Activated T-helper 1 cell treated with anti-CD3 and anti-CD28 coated beads, Interleukin-2, amount 50 U/mL, for 16 hours (primary cell): ENCODE results near the gene HOXA10.

ENCODE experiments used
- DNase-seq, 2 donors: peaks; one replicate each; pipeline ENCODE4 v3.0.0-alpha.2; 2020; ENCODE audit warnings: low read depth in 1 of 2, low spot score in 1 of 2

HOXA10 gene

DNA sequence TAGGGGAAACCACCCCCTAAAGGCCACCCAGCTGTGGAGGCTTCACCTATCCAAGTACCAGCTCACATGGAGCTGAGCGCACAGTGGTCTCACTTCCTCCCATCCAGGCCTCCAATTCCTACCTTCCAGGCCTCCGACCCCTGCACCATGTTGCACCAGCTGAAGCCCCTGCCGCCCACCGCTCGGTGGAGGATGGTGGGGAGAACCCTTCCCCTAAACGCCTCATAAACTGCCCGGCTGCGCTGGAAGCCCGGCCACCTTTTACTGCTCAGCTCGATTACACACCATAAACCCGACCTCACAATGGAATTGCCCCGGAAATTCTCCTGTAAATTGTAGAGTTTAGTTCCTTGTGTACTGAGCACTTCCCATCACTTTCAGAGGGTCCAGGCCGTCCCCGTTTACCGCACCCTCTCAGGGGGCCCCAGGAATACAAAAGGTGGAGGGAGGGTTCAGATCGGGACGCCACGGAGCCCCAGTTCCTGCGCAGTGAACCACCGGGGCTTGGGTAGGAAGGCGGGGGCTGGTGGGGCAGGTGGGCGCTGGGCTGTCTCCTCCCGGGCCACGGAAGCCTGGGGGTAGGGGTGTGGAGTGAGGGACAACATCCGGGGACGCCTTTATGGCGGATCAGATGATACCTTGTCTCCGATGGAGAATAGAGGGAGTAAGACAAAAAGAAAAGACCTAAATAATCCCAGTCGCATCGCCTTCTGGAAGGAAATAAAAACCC lies 16.3 kb downstream of the HOXA10 start:
- no peak for DNase-seq

DNA sequence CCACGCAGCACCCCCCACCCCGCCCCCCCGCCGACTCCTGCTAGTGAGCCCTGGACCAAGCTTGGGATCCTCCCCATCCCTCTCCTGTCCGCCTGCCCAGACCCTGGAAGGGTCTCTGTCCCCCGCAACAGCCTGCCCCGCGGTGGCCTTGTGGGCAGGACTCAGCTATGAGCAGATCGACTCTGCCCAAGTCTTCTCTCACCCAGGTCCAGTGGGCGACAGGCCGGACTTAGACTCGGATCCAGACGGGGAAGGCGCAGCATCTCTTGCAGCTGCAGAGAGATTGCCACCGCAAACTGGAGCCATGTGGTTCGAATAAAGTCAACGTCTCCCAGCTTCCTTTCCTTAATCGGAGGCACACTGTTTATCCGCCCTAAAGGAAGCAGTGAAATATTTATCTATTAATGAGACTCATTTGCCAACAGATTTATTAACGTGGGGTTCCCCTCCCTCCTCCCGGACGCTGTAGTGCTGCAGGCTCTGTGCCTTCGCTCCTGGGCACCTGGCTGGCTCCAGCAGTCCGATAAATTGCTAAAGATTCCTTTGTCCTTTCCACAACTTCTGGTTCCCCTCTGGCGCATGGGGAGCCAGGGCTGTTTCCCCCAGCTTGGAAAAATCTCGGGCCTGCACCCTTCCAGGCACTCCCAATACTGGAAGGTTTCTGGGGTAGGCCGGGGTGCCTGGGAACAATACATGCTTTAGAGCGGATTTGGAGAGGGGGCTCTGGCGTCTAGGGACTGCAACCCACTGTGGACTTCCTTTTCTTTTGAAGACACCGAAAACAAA lies 17.0 kb downstream of the HOXA10 start:
- no peak for DNase-seq

DNA sequence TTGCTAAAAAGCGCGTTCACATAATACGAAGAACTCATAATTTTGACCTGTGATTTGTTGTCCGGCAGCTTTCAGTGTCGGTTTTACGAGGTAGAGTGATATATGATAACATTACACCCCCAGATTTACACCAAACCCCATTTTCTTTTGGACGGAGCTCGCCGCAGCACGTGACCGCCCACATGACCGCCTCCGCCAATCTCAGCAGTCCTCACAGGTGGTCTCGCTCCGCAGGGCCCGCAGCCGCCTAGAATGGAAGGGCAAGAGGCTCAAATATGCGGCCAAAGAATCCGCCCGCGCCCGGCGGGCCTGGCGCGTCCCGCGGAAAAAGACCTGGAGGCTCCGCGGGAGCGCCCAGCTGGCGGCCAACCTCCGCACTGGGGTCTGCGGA lies 17.6 kb downstream of the HOXA10 start, which contains the start of gene HOXA7:
Gene HOXA7 (minus strand): TSS at position 168 of the 391 bp plus-strand sequence. CDS start 130 bp downstream, at position 38.
- DNase-seq = no peak

DNA sequence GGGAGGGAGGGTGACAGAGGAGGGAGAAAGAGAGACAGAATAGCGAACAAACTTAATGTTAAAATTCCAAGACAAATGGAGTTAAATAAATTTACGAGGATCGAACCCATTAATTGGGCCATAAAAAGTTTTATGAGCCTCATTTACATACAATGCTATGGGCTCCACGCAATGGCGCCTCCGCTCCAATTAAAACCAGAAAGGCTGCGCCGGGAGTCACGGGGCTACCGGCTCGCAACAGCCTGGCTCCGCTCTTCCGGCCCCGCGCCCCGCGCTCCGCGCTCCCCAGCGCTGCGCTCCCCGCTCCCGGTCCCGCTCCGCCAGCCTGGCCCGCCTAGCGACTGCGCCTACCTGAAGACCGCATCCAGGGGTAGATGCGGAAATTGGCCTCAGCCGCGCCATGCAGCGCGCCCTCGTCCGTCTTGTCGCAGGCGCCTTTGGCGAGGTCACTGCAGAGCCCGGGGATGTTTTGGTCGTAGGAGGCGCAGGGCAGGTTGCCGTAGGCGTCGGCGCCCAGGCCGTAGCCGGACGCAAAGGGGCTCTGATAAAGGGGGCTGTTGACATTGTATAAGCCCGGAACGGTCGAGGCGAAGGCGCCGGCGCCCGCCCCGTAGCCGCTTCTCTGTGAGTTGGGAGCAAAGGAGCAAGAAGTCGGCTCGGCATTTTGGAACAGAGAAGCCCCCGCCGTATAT lies 18.2 kb downstream of the HOXA10 start:
- DNase-seq = no peak

DNA sequence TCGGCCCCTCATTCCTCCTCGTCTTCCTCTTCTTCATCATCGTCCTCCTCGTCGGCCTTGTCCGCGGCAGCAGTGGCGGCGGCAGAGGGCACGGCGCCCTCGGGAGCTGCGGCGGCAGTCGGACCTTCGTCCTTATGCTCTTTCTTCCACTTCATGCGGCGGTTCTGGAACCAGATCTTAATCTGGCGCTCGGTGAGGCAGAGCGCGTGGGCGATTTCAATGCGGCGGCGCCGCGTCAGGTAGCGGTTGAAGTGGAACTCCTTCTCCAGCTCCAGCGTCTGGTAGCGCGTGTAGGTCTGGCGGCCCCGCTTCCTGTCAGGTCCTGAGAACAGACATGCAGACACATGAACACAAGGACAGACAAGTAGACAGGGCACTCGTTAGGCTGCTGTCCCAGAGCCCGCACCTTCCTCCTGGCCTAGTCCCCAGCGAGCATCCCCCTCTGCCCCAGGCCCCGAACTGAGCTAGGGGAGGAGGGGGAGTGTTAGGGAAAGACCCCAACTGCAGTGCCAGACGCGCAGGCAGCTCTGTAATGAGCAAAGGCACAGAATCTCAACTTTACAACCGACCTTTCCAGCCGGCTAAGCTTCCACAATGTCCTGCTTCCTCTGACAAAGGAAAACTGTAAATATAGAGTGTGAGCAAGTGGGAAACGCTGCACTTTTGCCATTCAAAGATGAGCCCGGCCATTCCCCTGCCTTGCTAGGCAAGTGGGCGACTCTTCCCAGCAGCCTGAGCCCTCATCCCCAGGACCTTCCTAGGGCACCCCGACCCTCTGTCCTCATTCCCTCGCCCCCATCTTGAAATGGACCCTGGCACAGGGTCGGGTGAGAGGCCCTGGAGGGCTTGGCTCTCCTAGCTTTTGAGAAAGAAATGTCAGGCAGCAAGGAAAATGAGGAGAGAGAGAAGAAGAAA lies 19.0 kb downstream of the HOXA10 start:
- no peak for DNase-seq

DNA sequence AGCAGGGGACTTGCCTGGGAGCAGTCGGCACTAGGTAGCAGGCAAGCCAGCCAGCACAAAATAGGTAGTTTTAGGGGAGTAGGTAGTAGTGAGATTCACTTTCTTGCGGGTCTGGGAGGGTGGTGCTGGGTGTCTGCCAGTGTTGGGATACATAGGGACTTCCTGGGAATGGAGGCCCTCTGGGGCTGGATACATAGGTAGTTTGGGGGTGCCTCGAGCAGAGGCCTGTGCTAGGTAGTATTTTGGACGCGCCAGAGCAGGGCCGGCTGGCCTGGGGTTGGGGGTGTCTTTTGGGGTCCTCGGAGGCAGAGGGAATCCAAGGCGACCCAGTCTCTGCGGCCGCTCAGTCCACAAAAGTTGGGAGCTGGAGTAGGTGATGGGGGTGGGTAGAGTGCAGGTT lies 19.8 kb downstream of the HOXA10 start:
- no peak for DNase-seq

DNA sequence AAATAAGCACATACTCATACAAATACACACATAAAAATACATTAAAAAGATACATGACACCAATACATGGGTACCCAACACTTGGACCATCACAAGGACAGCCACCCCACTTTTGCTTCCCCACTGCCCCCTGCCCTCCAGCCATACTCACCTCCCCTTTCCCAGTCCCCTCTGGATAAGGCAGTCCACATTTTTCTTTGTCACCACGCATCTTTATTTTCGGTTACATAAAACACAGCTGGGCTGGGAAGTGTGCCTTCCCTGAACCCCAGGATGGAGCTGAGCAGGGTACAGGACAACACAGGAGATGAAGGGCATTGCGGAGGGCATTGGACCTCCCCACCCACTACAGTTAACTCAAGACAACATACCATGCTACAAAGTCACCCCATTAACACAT lies 20.6 kb downstream of the HOXA10 start:
- DNase-seq = no peak

DNA sequence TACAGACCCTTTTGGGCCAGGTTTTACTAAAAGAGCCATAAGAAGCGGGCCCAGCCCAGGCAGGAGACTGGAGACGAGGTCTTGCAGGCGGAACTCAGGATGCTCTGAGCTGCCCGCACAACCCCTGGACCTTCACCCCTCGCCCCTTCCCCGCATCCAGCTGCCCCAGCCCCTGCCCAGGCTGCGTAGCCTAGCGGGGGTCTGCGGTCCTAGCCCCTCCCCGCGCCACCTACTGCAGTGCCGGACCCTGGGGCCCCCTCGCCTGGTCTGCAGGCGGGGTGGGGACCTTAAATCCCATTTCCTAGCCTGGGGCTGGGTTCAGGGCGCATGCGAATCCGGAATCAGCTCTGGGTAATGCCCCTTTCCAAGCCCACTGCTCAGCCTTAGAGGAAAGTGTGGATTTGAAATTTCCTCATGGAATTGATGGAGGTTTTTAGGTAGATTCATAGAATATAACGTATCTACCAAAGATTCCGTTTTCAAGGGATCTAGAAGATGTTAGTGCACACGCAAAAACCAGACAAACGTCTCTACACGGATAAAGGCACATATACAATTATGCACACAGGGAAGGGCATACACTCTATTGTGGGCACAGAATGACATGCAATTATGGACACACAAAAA lies 21.2 kb downstream of the HOXA10 start:
- no peak for DNase-seq

DNA sequence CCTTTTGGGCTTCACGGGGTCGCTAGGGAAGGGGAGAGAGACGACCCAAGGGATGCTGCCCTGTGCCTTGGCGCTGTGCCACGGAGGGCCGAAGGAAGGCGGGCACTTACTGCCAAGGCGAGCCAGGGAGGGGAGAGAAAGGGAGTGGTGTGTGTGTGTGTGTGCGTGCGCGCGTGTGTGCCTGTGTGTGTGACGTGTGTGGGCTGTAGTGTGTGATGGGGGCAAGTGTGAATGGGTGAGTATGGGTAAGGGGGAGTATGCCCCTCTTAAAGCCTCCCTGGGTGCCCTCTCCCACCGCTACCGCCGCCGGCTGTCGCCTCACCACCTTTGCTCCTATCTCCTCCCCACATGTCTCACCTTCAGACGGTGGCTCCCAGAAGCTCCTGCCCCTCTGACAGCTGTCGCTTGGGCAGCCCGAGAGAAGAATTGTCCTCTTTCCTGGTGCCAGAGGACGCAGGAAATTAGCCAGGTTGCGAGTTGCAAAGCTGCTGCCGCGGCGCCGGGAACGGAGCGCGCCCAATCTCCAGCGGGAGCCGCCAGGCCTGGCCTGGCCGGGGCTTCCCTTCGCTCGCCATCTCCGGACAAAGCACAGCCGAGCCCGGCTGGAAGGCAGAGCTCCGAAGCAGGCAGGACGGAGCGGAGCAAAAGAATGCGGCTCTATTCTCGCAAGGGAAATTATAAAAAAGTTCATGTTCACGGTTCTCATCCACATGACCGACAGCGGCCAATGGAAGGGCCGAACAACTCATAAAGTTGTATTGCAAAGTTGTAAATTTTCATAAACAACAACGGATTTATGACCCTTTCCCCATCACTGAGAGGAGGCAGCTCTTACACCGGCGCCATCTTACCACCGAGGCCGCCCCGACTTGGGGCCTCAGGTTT lies 21.9 kb downstream of the HOXA10 start, which contains the start of gene HOXA3:
Gene HOXA3 (minus strand): TSS at position 653 of the 885 bp plus-strand sequence. CDS start 41,943 bp downstream, outside the sequence.
- DNase-seq = no peak

DNA sequence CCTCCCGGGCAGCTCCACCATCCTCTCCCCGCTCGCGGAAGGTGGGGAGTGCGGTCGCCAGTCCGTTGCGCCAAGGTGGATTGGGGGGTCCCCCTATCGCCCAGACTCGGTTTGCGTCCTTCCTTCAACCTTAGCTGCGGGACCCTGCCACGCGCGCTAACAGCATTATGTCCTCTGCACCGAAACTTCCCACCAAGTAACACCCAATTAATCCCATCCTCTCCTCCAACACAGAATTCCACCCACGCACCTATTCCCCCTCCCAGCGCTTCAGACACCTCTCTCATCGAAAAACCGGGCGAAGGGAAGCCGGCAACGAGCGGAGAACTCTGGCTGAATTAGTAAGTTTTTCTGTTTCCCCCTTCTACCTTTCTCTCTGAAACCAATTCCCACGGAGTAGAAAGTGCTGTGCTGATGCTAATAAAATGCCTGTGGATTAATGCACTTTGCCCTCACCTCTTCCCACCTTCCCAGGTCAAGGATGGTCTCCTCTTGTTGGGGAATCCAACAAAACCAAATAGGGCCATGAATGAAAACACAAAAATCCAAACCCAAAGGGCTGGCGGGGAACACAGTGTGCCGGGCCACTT lies 22.7 kb downstream of the HOXA10 start:
- DNase-seq = no peak

DNA sequence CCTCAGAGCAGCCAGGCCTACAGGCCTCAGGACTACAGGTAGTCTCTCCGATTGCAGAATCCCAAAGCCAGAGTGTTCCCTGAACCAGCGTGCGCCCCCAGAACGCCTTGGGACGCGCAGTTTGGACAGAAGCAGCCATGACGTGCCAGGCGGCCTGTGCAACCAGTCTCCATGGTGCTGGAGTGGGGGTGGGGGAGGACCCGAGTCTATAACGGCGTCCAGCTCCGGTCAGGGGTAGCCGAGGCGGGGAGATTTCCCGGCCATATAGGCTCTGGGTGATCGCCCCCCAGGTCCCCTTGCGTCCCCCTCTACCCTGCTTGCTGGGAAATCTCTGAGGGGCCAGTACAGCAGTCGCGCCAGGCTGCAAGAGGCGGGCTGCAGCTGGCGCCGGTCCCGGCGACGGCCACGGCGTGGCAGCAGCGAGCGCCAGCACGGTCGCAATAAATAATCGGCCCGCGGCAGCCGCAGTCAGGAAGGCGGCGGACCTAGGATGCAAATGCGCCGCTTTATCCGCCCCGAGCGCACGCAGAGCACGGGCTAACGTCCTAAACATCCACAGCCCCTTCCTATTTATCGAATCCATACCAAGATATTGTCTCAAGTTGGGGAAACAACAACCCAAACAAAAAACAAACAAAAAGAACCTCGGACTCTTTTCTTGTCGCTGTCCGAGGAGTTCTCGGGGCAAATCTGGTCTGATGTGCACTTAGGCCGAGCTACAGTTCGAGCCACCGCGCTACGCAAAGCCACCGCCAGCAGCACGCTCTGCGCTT lies 23.4 kb downstream of the HOXA10 start:
- no peak for DNase-seq

DNA sequence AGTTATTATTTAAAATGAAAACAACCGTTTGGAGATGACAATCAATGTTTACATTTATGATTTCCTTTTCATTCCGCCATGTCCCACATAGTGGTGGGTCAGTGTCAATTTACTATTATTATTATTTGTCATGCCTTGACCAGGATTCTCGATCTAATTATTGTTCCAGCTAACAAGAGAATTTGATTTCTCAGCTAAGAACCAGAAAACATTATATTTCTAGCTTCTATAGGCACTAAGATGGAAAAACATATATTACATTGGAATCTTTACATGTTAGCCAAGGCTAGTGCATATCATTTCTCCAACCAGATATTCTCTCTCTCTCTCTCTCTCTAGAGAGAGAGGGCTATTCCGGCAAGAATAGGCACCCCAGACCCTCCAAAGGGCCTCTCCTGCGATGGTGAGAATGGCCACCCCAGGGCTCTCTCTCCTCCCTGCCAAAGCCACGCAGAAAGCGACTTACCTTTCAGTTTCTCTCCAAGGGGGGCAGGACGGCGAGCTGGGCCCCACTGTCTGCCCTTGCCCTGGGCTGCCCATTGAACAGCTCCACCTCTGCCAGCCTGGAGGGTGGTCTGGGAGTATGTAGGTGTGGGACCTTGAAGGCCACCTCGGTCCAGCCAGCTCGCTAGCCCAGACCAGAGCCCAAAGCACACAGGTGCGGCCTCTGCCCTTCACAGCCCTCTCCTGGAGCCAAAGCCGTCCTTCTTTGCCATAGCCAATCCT lies 24.1 kb downstream of the HOXA10 start:
- no peak for DNase-seq

DNA sequence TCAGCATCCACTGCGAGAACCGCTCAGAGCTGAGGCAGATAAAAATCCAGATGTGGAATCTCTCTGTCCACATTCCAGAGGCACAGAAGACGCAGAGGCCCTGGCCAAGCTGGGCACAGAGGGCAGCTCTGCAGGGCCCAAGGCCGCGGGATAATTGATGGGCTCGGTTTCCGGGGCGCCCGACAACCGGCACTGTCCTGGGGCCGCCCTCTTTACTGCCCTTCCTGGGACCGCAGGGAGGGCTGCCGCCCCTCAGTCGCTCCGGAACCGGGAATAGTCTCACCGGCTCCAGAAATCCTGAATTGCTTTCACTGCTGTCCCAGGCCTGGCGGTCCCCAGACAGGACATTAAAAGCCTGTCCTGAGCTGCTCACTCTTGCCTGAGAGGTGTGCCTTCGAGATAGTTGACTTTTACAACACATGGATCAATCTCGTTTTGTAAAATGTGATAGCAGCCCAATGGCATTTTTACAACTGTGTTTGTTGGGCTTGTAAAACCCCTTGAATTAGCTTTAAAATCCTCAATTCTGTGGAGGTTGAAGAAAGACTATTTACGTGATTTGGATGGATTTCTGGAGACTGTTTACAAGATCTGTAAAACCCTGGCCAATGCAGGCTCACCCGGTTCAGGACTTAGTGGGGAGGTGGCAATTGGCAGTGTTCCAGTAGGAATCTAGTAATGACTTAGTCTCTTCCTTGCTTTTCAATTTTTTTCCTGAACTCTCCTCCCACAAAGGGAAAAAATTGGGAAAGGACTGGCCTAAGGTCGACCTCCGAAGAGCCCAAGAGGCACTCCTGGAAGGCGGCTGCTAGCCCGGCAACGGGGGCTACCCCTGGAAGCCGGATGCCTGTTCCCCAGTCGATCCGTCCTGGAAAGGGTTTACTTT lies 25.1 kb downstream of the HOXA10 start:
- no peak for DNase-seq

DNA sequence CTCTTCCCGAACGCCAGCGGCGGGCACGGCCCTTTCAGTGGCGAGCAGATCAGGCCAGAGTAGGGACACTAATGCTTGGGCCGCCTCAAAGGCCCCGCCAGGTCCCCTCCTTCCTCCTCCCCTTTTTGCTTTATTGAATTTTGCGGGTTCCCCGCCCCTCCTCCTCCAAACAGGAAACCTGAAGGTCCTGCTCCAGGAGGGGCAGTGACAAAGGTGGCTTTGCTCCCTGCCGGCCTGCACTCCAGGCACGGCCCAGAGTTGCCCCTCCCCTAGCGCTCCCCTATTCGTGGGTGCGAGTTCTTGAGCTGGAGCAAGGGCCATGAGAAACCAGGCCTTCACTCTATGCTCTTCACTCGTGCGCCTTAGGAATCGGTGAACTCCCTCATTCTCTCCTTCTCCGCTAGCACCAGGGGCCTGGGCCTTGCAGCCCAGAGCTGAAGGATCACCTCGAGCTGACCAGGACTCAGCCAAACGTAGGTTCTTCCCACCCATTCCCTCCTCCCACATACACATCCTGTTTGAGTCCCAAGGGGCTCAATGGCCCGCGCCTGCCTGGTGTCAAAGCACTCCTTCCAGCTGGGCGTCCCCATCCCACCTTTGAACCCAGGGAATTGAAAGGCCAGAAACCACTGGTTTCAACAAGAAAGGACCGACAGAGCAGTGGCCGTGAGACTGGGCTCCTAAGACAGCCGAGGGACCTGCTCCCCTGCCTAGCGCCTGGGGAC lies 25.9 kb downstream of the HOXA10 start:
- DNase-seq = no peak

DNA sequence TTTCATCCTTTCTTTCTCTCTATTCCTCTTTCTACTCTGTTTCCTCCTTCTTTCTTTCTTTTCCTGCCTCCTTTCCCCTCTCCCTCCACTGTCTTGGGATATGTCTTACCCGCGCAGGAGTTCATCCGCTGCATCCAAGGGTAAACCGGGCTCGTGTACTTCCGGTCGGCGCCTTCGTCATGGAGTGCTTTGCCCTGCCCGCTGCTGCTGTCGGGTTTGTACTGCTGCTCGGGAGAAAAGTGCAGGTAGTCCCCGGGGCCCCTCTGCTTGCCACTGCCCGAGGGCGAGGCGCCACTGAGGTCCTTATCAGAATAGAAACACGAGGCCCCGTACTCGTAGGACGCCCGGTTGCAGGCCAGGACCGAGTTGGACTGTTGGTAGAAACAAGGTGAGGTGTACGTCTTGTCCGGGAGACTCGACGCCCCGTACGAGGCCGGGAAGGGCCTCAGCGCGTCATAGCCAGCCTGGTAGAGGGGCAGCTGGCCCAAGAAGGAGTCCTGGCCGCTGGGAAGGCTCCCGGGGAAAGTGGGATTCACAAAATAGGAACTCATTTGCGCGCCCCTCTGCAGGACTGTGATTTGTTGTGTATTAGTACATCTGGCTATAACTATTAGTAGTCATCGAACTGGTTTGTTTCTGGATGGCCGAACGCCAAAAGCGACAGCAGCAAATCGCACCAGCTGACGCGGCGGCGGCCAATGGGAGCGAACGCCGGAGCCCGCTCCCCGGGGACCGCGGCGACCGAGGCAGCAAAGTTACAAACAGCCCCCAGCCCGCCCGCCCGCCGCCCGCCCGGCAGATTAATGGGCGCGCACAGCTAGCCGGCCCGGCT lies 26.7 kb downstream of the HOXA10 start, which contains the start of gene HOXA6:
Gene HOXA6 (minus strand): TSS at position 576 of the 832 bp plus-strand sequence. CDS start 25 bp downstream, at position 551.
- DNase-seq = no peak
